GM12878 (cell line): Measurements from ENCODE around the gene LTBP2. TPM values are rescaled to one million over a fixed set of nuclear protein-coding genes. Genes with fewer than 3 reads are reported as not detected.

ENCODE experiments used
- ATAC-seq: fragments of 200-7000 bp; cut with Tn5 transposase; 3 replicates; pipeline ENCODE4 v1.9.1; 2020; ENCODE audit warnings: mild to moderate bottlenecking, moderate library complexity
- BruUV-seq: library from RNA; stranded (reverse); fragments of 400-500 nt; replicated peaks from 2 replicates; lab custom pipeline; 2021; lab: Mats Ljungman, UMichigan
- CTCF ChIA-PET: fragments of 300-600 bp; sonication (Branson Sonifier 250); formaldehyde crosslinking; extraction: SDS; loops from one replicate; lab custom pipeline; 2021; ENCODE audit warnings: inconsistent platforms; lab: Yijun Ruan, JAX
- POLR2A ChIA-PET: fragments of 350-600 bp; formaldehyde crosslinking; extraction: SDS; loops from one replicate; lab custom pipeline; 2021; ENCODE audit warnings: inconsistent platforms; lab: Charles Lee
- RAD21 ChIA-PET: fragments of 300-600 bp; sonication (Branson Sonifier 250); formaldehyde crosslinking; loops from one replicate; lab custom pipeline; 2023; ENCODE audit warnings: antibody characterized with exemption; ENCODE audit not compliant: unreplicated experiment; lab: Charles Lee
- SMC1A ChIA-PET: fragments of 300-600 bp; sonication (Branson Sonifier 250); formaldehyde crosslinking; loops from one replicate; lab custom pipeline; 2023; ENCODE audit not compliant: unreplicated experiment, uncharacterized antibody; lab: Charles Lee
- DNase-seq: peaks from one replicate; pipeline ENCODE4 v3.0.0-alpha.2; 2011; ENCODE audit warnings: low read depth, low spot score
- FAIRE-seq: peaks from 3 replicates; lab custom pipeline; 2011; peaks lifted over from hg19 to GRCh38; lab: Jason Lieb, UNC
- H2AFZ ChIP-seq: 2 replicates; pipeline ENCODE4 v1.6.0; 2011; ENCODE audit warnings: low read depth, low read length, control low read depth; ENCODE audit not compliant: control insufficient read depth
- H3K27ac ChIP-seq: 2 replicates; pipeline ENCODE4 v1.5.1; 2011; ENCODE audit warnings: control low read depth; ENCODE audit not compliant: control insufficient read depth, insufficient read depth
- H3K27me3 ChIP-seq, 2 experiments: replicated peaks in 1 of 2; 2 replicates each; pipeline versions ENCODE4 v1.6.0 to v1.6.1; 2011; ENCODE audit warnings: low read length in 1 of 2; ENCODE audit not compliant: control insufficient read depth in 2 of 2, insufficient read depth in 2 of 2
- H3K36me3 ChIP-seq, 2 experiments: 2 replicates each; pipeline ENCODE4 v1.5.1; 2011; ENCODE audit warnings: low read length in 1 of 2; ENCODE audit not compliant: control insufficient read depth in 2 of 2, insufficient read depth in 2 of 2
- H3K4me1 ChIP-seq: 2 replicates; pipeline ENCODE4 v1.6.1; 2011; ENCODE audit warnings: mild to moderate bottlenecking, low read length, moderate library complexity, mixed read lengths; ENCODE audit not compliant: control insufficient read depth, insufficient read depth
- H3K4me2 ChIP-seq: 2 replicates; pipeline ENCODE4 v1.6.0; 2011; ENCODE audit warnings: control low read depth; ENCODE audit not compliant: control insufficient read depth, insufficient read depth
- H3K4me3 ChIP-seq: fragments of 200-600 bp; sonication (generic); 2 replicates; pipeline ENCODE4 v1.5.1; 2016
- H3K79me2 ChIP-seq: 2 replicates; pipeline ENCODE4 v1.6.0; 2011; ENCODE audit warnings: low read length; ENCODE audit not compliant: control insufficient read depth, insufficient read depth
- H3K9ac ChIP-seq: 2 replicates; pipeline ENCODE4 v1.8.0; 2011; ENCODE audit warnings: low read length, control low read depth, mixed read lengths; ENCODE audit not compliant: control insufficient read depth, insufficient read depth
- H3K9me3 ChIP-seq: replicated peaks from 3 replicates; pipeline ENCODE4 v1.5.1; 2011; ENCODE audit warnings: mild to moderate bottlenecking, low read length; ENCODE audit not compliant: control insufficient read depth, insufficient read depth
- H4K20me1 ChIP-seq: 2 replicates; pipeline ENCODE4 v1.6.0; 2011; ENCODE audit not compliant: control insufficient read depth, insufficient read depth
- BACH1 ChIP-seq: fragments of 450-650 bp; IDR thresholded peaks from 2 replicates; pipeline ENCODE4 v1.6.1; 2017; ENCODE audit warnings: mild to moderate bottlenecking, borderline replicate concordance
- GATAD2B ChIP-seq: fragments of 450-650 bp; conservative IDR thresholded peaks from 2 replicates; pipeline ENCODE4 v1.6.1; 2017; ENCODE audit warnings: low read depth, mild to moderate bottlenecking, moderate library complexity
- HDAC2 ChIP-seq: fragments of 200-600 bp; sonication (generic); IDR thresholded peaks from 2 replicates; pipeline ENCODE4 v1.6.1; 2017
- IKZF2 ChIP-seq, 2 experiments: fragments of 450-650 bp; IDR thresholded peaks; 2 replicates each; pipeline ENCODE4 v1.6.1; 2017; ENCODE audit warnings: mild to moderate bottlenecking in 2 of 2, moderate library complexity in 2 of 2
- POU2F2 ChIP-seq: IDR thresholded peaks from 3 replicates; pipeline ENCODE4 v1.6.1; 2011; ENCODE audit warnings: low read depth, mild to moderate bottlenecking, low read length, borderline replicate concordance
- SUPT20H ChIP-seq: IDR thresholded peaks from 2 replicates; pipeline ENCODE4 v1.6.1; 2011; ENCODE audit warnings: low read depth, mild to moderate bottlenecking, low read length, moderate library complexity, borderline replicate concordance; ENCODE audit not compliant: control insufficient read depth
- TARDBP ChIP-seq: IDR thresholded peaks from 2 replicates; pipeline ENCODE4 v1.6.1; 2016; ENCODE audit warnings: borderline replicate concordance
- WGBS: methylation state at CpG from one replicate; pipeline ENCODE4 v1.1.6; 2016; ENCODE audit warnings: low lambda C conversion rate; ENCODE audit not compliant: insufficient replicate concordance, insufficient coverage; ENCODE audit errors: missing lambda C conversion rate; 5-methylcytosine and 5-hydroxymethylcytosine counted together
- in situ Hi-C: fragments of 300-500 bp; cut with MboI; formaldehyde crosslinking; loops from 9 replicates; pipeline ENCODE4 v1.14.3; 2018; ENCODE audit warnings: mixed read lengths
- intact Hi-C: fragments of 100-400 bp; cut with micrococcal nuclease; formaldehyde crosslinking; loops from one replicate; pipeline ENCODE4 v1.14.2; 2022; ENCODE audit not compliant: unreplicated experiment
- polyA plus RNA-seq, 11 experiments: library from polyadenylated mRNA; depleted of rRNA in 4 of 11; unstranded in 6 of 11; stranded (reverse) in 5 of 11; fragments of >200 nt; fragmentation: Nextera tagmentation in 4 of 11; fragmentation: Illumina TruSeq in 1 of 11; extraction: Ambion mirVana in 4 of 11; extraction: Trizol in 1 of 11; gene quantifications; 1 replicate in 1 of 11; 2 replicates in 10 of 11; pipeline versions ENCODE4 v1.2.1 to v1.2.3, GENCODE V29; 2011 to 2016; ENCODE audit warnings: inconsistent platforms in 2 of 11, missing spikeins in 2 of 11, low read depth in 1 of 11
- total RNA-seq, 4 experiments: library from RNA; depleted of rRNA in 3 of 4; stranded (reverse); fragments of >200 nt in 3 of 4; fragmentation: Illumina TruSeq in 1 of 4; extraction: Trizol in 1 of 4; gene quantifications; 2 replicates each; pipeline versions ENCODE4 v1.2.1 to v1.2.3, GENCODE V29; 2013 to 2021
- TF ChIP-seq, protein P1 (sequence below): fragments of 450-650 bp; IDR thresholded peaks from 2 replicates; pipeline ENCODE4 v1.6.1; 2017; ENCODE audit warnings: mild to moderate bottlenecking
- TF ChIP-seq, protein P2 (sequence below): fragments of 450-650 bp; formaldehyde crosslinking; IDR thresholded peaks from 2 replicates; pipeline ENCODE4 v1.4.0; 2020; ENCODE audit warnings: mild to moderate bottlenecking, moderate library complexity
- TF ChIP-seq, protein P3 (sequence below): fragments of 450-650 bp; IDR thresholded peaks from 2 replicates; pipeline ENCODE4 v1.6.1; 2016; ENCODE audit warnings: mild to moderate bottlenecking

LTBP2 gene
- total and polyA plus RNA-seq, 10 of the 15 experiments (the other 5 are each of a cell fraction or from before 2014, with no cell fraction given), result 0.03 to 0.23 (median 0.06) TPM; not detected in 1

DNA sequence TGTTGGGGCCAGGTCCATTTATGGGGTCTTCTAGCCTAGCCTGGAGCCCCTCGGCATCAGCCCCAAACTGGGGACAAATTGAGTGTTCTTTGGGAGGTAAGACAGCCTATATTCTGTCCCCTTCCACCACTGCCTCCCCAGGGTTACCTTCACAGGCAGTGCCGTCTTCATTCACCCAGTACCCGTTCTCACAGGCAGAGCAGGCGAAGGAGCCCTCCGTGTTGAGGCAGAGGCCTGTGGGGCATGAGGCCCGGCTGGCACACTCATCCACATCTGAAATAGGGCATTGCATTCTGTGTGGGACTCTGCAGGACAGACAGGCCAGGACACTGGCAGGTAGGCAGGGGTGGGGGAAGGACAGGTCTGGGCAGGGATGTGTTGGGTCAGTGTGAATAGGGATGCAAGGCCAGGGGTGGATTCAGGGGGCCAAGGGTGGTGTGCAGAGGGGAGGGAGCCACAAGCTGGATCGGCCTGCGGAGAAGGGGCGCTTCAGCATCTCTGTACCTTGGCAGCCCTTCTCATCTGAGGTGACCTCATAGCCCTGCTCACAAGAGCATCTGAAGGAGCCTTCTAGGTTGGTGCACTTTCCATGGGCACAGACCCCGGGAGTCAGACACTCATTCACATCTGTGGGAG lies 102.3 kb downstream of the LTBP2 start (continued):
- TF ChIP-seq, protein P1, sequence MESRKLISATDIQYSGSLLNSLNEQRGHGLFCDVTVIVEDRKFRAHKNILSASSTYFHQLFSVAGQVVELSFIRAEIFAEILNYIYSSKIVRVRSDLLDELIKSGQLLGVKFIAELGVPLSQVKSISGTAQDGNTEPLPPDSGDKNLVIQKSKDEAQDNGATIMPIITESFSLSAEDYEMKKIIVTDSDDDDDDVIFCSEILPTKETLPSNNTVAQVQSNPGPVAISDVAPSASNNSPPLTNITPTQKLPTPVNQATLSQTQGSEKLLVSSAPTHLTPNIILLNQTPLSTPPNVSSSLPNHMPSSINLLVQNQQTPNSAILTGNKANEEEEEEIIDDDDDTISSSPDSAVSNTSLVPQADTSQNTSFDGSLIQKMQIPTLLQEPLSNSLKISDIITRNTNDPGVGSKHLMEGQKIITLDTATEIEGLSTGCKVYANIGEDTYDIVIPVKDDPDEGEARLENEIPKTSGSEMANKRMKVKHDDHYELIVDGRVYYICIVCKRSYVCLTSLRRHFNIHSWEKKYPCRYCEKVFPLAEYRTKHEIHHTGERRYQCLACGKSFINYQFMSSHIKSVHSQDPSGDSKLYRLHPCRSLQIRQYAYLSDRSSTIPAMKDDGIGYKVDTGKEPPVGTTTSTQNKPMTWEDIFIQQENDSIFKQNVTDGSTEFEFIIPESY, result no peak
- no peak for TF ChIP-seq SUPT20H

DNA sequence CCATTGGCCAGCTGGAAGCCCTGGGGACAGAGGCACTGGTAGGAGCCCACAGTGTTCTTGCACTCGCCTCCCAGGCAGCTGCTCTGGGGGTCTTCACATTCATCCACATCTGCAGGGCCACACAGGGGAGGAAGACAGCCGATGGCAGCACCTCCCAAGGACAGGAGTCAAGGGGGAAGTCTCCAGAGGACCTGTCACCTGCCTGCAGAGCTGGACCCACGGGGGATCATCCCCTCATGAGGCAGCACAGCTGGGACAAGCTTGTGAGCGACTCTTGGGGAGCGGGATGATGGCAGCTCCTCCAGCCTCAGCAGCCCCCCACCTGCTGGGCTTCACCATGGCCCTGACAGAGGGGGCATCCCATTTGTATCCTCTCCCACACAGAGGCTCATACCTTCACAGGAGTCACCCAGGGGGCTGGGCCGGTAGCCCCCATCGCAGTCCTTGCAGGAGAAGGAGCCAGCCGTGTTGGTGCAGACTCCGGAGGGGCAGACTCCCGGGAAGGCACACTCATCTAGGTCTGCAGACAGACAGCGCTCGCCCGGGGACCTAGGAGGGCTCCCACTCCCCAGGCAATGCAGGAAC lies 103.1 kb downstream of the LTBP2 start:
- Histone ChIP-seq H3K4me3 (no peak overlapping the region), H3K27me3 (no peaks in the 10 kb centered on the region; a peak in 1 of 4 replicates), H3K79me2 (no peaks in the 10 kb centered on the region), H3K9me3 (no peaks in the 10 kb centered on the region), H4K20me1 (no peaks in the 10 kb centered on the region), H3K4me1 (peaks cover 2% of the 10 kb centered on the region; the same call in 1 of the 2 replicates), H2AFZ (no peak overlapping the region), H3K27ac (no peak overlapping the region), H3K4me2 (no peak overlapping the region), H3K36me3 (no peaks in the 10 kb centered on the region), H3K9ac (no peak overlapping the region)
- ChIA-PET RAD21 (no interaction called here), SMC1A (no interaction called here), CTCF (interaction anchor here (0.8 kb wide), 1 partner anchor 100 kb away, joined by 4 read pairs; no protein-coding TSS in a partner anchor), POLR2A (no interaction called here)
- no peak for FAIRE-seq
- BruUV-seq, result no TSS peak
- 45% methylated on average over 13 of the region's 13 CpGs for WGBS
- intact Hi-C loops (no loop called here), in situ Hi-C loops (no loop called here)
- no peak for DNase-seq
- no peak for ATAC-seq
- no peak for TF ChIP-seq TARDBP
- TF ChIP-seq, protein P2, sequence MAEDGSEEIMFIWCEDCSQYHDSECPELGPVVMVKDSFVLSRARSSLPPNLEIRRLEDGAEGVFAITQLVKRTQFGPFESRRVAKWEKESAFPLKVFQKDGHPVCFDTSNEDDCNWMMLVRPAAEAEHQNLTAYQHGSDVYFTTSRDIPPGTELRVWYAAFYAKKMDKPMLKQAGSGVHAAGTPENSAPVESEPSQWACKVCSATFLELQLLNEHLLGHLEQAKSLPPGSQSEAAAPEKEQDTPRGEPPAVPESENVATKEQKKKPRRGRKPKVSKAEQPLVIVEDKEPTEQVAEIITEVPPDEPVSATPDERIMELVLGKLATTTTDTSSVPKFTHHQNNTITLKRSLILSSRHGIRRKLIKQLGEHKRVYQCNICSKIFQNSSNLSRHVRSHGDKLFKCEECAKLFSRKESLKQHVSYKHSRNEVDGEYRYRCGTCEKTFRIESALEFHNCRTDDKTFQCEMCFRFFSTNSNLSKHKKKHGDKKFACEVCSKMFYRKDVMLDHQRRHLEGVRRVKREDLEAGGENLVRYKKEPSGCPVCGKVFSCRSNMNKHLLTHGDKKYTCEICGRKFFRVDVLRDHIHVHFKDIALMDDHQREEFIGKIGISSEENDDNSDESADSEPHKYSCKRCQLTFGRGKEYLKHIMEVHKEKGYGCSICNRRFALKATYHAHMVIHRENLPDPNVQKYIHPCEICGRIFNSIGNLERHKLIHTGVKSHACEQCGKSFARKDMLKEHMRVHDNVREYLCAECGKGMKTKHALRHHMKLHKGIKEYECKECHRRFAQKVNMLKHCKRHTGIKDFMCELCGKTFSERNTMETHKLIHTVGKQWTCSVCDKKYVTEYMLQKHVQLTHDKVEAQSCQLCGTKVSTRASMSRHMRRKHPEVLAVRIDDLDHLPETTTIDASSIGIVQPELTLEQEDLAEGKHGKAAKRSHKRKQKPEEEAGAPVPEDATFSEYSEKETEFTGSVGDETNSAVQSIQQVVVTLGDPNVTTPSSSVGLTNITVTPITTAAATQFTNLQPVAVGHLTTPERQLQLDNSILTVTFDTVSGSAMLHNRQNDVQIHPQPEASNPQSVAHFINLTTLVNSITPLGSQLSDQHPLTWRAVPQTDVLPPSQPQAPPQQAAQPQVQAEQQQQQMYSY (CRISPR knock-in tag), result no peak
- TF ChIP-seq, protein P3, sequence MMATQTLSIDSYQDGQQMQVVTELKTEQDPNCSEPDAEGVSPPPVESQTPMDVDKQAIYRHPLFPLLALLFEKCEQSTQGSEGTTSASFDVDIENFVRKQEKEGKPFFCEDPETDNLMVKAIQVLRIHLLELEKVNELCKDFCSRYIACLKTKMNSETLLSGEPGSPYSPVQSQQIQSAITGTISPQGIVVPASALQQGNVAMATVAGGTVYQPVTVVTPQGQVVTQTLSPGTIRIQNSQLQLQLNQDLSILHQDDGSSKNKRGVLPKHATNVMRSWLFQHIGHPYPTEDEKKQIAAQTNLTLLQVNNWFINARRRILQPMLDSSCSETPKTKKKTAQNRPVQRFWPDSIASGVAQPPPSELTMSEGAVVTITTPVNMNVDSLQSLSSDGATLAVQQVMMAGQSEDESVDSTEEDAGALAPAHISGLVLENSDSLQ, result no peak
- TF ChIP-seq HDAC2, result no peak
- no peak for TF ChIP-seq IKZF2 (IDR thresholded peaks at IDR 0.05)
- TF ChIP-seq GATAD2B, result no peak
- TF ChIP-seq BACH1, result no peak
- TF ChIP-seq POU2F2, result no peak
